Aorta (tissue), 5 donors: ENCODE measurements around the gene SLC22A16. TPM values are rescaled to one million over a fixed set of nuclear protein-coding genes. Genes with fewer than 3 reads are reported as not detected.

ENCODE experiments used
- ATAC-seq: fragments of 200-7000 bp; cut with Tn5 transposase; one replicate; pipeline ENCODE4 v1.9.1; 2022; ENCODE audit warnings: moderate library complexity; ENCODE audit not compliant: low FRiP score
- DNase-seq, 2 donors: peaks; one replicate each; pipeline ENCODE4 v3.0.0-alpha.2; 2020
- H3K27ac ChIP-seq, 2 donors: one replicate each; pipeline ENCODE4 v1.5.1; 2013; ENCODE audit warnings: low read length in 2 of 2, mild to moderate bottlenecking in 2 of 2, moderate library complexity in 2 of 2, control low read depth in 1 of 2, inconsistent platforms in 1 of 2, low read depth in 1 of 2
- H3K27me3 ChIP-seq, 2 donors: one replicate each; pipeline ENCODE4 v1.6.1; 2013; ENCODE audit warnings: control low read depth in 1 of 2, low read length in 1 of 2, mild to moderate bottlenecking in 1 of 2, moderate library complexity in 1 of 2; ENCODE audit not compliant: insufficient read depth in 2 of 2, control insufficient read depth in 1 of 2
- H3K36me3 ChIP-seq, 2 donors: one replicate each; pipeline ENCODE4 v1.6.1; 2013; ENCODE audit warnings: control low read depth in 1 of 2, low read length in 1 of 2, mild to moderate bottlenecking in 1 of 2; ENCODE audit not compliant: insufficient read depth in 2 of 2, control insufficient read depth in 1 of 2
- H3K4me1 ChIP-seq, 2 donors: one replicate each; pipeline ENCODE4 v1.6.1; 2013; ENCODE audit warnings: low read length in 2 of 2, control low read depth in 1 of 2, mild to moderate bottlenecking in 1 of 2, moderate library complexity in 1 of 2; ENCODE audit not compliant: insufficient read depth in 2 of 2, control insufficient read depth in 1 of 2
- H3K4me3 ChIP-seq, 2 donors: one replicate each; pipeline ENCODE4 v1.5.1; 2013; ENCODE audit warnings: low read length in 2 of 2, control low read depth in 1 of 2, mild to moderate bottlenecking in 1 of 2
- H3K9me3 ChIP-seq: one replicate; pipeline ENCODE4 v1.6.1; 2013; ENCODE audit warnings: mild to moderate bottlenecking, low read length; ENCODE audit not compliant: control insufficient read depth
- WGBS, 2 donors: extraction: QIAGEN DNeasy Blood & Tissue Kit; methylation state at CpG; one replicate each; pipeline ENCODE4 v1.1.7; 2013; 5-methylcytosine and 5-hydroxymethylcytosine counted together
- intact Hi-C, 2 donors: fragments of 100-400 bp; cut with DNase I; formaldehyde crosslinking; loops; one replicate each; pipeline versions ENCODE4 v1.14.2 to v1.15.0; 2022
- polyA plus RNA-seq, 2 donors: library from polyadenylated mRNA; stranded (reverse); fragments of 200-250 nt; gene quantifications; one replicate each; pipeline ENCODE4 v1.2.3, GENCODE V29; 2013
- total RNA-seq, 2 donors: library from RNA; stranded (reverse); fragmentation: NEBNext Ultra II Directional; extraction: Animal tissue kit (Norgen Biotek cat#: 25700); gene quantifications; one replicate each; pipeline ENCODE4 v1.2.1, GENCODE V29; 2021
- donor health status: healthy with polysubstance abuse.
- donor health status: Bipolar disorder and iron deficiency.
- donor health status: DM: no; HTN: no; CAD: no.
- donor health status: DM: no; HTN: no; CAD: no.
- donor health status: DM: yes; HTN: yes; CAD: no.

Gene SLC22A16
- total and polyA plus RNA-seq, 4 donors: 0.38 to 0.69 (median 0.55) TPM; not detected in 1

DNA sequence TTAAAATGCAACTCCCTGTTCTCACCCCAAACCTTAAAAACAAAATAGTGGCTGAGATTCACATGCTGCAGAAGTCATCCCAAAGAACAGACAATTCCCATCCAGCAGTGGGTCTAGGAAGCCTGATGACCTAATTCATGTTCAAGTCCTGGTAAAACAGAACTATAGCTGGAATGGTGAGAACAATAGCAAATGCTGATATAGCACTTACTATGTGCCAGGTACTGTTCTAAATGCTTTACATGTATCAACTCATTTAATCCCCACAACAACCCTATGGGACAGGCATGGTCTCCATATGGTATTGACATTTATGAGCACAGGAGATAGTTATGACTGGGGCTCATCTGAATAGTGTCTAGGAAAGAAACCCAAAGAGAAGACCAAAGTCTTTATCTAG, 66.6 kb downstream of the SLC22A16 start:
- DNase-seq (no peak), ATAC-seq (no peak)
- no peaks in the 10 kb centered on the region for H3K27me3 ChIP-seq
- H3K27ac ChIP-seq: no peak overlapping the region
- H3K4me1 ChIP-seq: no peaks in the 10 kb centered on the region
- peaks cover 0 to 2% of the 10 kb centered on the region in 2 donors for H3K36me3 ChIP-seq
- H3K9me3 ChIP-seq: no peaks in the 10 kb centered on the region
- intact Hi-C loops: no loop called here
- no peak overlapping the region for H3K4me3 ChIP-seq

DNA sequence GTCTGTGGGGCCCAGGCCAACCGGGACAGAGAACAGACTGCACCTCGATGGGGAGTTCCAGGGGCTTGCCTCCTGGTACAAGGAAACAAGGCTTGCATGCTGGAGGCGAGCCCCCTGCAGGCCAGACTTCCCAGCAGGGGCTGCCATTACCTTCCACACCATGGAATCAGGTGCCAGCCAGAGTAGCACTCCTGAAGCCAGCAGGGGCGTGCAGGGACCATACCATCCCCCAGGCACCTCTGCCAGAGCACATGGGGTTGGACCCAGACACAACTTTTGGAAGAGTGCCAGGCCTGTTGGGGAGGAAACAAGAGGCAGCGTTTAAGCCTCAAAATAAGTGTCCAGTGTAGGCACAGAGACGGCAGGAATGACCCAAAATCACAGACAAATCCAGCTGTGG, 67.5 kb downstream of the SLC22A16 start:
- H3K27ac ChIP-seq: no peak overlapping the region
- no peaks in the 10 kb centered on the region for H3K27me3 ChIP-seq
- 71 to 73% methylated on average over 6 of the region's 6 CpGs for WGBS, 2 donors
- ATAC-seq (no peak), DNase-seq (no peak)
- intact Hi-C loops: no loop called here
- peaks cover 0 to 2% of the 10 kb centered on the region in 2 donors for H3K36me3 ChIP-seq
- no peaks in the 10 kb centered on the region for H3K4me1 ChIP-seq
- no peak overlapping the region for H3K4me3 ChIP-seq
- H3K9me3 ChIP-seq: no peaks in the 10 kb centered on the region

DNA sequence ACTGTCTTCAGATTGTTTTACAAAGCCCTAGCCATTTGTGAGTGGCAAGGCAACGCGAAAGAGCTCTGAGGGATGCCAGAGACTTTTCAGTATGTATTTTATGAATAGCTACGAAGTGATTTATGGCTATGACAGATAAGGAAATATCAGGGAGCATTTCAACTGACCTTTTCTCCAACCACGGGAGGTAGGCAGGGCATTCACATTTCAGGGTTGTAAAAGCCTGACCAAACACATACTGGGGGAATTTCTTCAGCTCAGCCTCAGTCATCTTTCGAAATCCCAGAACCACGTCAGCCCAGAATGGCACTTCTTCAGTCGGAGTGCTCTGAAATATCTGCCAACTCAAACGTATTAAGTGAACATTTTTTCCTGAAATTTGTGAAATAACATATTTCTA, 71.8 kb downstream of the SLC22A16 start:
- 48 to 60% methylated on average over 8 of the region's 8 CpGs for WGBS, 2 donors
- intact Hi-C loops: no loop called here
- DNase-seq (no peak), ATAC-seq (no peak)
- Histone ChIP-seq H3K9me3 (no peaks in the 10 kb centered on the region), H3K27ac (no peak overlapping the region), H3K4me3 (no peak overlapping the region), H3K27me3 (no peaks in the 10 kb centered on the region), H3K36me3 (peaks cover 0 to 2% of the 10 kb centered on the region in 2 donors), H3K4me1 (no peaks in the 10 kb centered on the region)

DNA sequence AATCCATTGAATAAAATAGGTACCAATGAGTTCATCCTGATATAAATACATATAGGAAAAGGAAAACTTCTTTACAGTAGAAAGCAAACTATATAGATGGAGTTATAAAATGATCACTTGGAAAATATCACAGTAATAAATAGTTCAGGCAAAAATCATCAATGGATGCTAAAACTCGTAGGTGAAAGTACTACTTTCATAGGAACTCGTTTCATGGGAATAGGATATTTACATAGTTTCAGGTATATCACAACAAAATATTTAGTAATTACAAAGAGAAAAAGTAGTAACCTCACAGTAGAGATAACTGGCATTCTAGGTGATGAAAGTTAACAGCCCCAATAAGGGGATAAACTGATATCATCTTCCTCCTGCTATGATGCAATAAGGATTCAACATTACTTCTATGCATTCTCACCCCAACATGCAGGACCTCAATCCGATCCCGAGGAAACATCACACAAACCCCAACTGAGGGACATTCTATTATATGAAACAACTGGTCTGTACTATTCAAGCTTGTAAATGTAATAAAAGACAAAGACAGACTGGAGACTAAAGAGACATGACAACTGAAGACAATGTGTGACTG, 74.7 kb downstream of the SLC22A16 start:
- intact Hi-C loops: no loop called here
- Histone ChIP-seq H3K36me3 (no peaks in the 10 kb centered on the region), H3K4me3 (no peak overlapping the region), H3K27ac (no peak overlapping the region), H3K9me3 (no peaks in the 10 kb centered on the region), H3K27me3 (no peaks in the 10 kb centered on the region), H3K4me1 (no peaks in the 10 kb centered on the region)
- DNase-seq: no peak
- WGBS, 2 donors: 90 to 95% methylated on average over 4 of the region's 4 CpGs
- ATAC-seq: no peak

DNA sequence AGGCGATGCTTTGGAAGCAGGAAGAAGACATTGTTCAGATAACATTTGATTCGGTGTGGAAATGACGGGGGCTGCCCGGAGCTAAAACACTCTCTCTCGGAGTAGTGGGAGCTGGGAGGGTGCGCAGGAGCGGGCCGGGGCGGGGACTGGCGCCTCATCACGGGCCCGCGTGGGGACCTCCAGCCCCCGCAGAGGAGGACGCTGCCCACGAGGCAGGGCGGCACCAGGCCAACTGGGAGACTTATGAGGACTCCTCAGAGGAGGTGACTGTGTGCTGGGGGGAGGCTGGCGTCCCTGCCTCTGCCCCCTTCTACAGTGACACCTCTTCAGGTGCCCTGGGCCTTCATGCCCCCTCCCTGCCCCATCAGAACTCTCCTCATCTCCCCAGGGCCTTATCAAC, 76.2 kb downstream of the SLC22A16 start:
- DNase-seq (peak in 1 of 2 donors; percentile 71), ATAC-seq (peak; percentile 48)
- no peaks in the 10 kb centered on the region for H3K27me3 ChIP-seq
- intact Hi-C loops: no loop called here
- no peaks in the 10 kb centered on the region for H3K9me3 ChIP-seq
- WGBS, 2 donors: 44 to 64% methylated on average over 9 to 18 of the region's 18 CpGs
- H3K27ac ChIP-seq: no peak overlapping the region
- H3K4me3 ChIP-seq: peak overlapping the region; percentile 10 to 14
- no peaks in the 10 kb centered on the region for H3K36me3 ChIP-seq
- no peaks in the 10 kb centered on the region for H3K4me1 ChIP-seq

DNA sequence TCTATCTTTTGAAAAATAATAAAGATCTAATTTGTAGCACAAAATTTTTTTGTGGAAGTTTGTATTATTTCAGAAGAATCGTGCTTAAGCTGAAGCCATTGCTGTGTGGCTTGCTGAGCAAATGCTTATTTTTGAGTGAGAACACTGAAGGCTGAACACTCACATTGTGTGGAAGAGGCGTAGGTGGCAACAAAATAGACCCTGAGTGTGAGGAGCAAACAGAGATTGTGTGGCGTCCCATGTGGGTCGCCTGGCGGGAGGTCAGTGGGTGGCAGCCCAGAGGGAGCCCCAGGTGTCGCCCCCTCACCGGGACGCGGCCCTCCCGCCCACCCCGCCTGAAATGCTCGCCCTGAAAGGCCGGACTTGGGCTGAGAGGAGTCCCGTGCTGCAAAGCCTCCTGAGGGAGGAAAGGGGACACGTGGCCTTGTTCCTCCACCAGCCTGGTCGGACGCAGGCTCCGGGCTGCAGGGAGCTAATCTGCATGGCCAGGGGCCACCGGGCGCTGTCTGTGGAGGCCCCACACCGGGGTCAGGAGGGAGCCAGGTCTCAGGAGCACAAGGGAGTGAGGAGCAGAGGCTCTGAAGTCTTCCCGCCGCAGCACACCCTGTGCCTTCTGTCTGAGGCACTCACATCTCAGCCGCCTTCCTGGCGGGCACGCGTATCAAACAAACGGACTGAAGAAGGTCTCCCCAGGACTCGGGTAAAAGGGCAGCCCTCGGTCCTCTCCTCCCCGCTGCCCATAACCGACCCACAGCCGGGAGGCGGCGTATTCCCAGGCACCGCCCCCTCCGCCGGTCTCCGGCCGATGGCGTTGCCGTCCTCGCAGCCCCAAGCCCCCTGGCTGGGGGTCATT, 77.0 kb downstream of the SLC22A16 start:
- Histone ChIP-seq H3K27ac (peak overlapping the region in 1 of 2 donors; percentile 21), H3K9me3 (no peaks in the 10 kb centered on the region), H3K4me3 (peak overlapping the region; percentile 10 to 14), H3K36me3 (no peaks in the 10 kb centered on the region), H3K4me1 (no peaks in the 10 kb centered on the region), H3K27me3 (no peaks in the 10 kb centered on the region)
- peak; percentile 74 for ATAC-seq
- peak; percentile 70 to 78 for DNase-seq
- intact Hi-C loops: loop anchor here in 1 of 2 donors (10.0 kb wide), 1 partner anchor 695 kb away; no protein-coding TSS in a partner anchor
- 15 to 23% methylated on average over 43 of the region's 43 CpGs for WGBS, 2 donors

DNA sequence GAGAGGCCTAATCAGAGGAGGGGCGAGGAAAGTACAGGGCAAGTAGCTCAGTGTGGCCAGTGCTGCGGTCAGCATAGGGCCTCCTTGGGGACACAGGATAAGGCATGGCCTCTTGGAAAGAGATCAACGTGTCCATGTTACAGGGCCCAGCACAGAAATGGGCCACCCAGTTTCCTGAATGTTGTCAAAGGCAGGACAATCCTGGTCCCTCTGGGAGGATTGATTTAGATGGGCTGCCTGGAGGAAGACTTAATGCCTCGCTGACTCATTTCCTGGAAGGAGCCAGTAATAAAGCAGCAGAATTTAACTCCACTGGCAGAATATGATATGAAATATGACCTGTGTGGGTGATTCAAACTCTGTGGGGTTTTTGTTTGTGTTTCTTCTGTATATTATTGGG, 77.6 kb downstream of the SLC22A16 start:
- WGBS, 2 donors: 91 to 96% methylated on average over 4 of the region's 4 CpGs
- Histone ChIP-seq H3K27ac (no peak overlapping the region), H3K4me3 (no peak overlapping the region), H3K36me3 (no peaks in the 10 kb centered on the region), H3K9me3 (no peaks in the 10 kb centered on the region), H3K27me3 (no peaks in the 10 kb centered on the region), H3K4me1 (no peaks in the 10 kb centered on the region)
- ATAC-seq (peak; percentile 16), DNase-seq (no peak)
- intact Hi-C loops: loop anchor here in 1 of 2 donors (10.0 kb wide), 1 partner anchor 694 kb away; no protein-coding TSS in a partner anchor

DNA sequence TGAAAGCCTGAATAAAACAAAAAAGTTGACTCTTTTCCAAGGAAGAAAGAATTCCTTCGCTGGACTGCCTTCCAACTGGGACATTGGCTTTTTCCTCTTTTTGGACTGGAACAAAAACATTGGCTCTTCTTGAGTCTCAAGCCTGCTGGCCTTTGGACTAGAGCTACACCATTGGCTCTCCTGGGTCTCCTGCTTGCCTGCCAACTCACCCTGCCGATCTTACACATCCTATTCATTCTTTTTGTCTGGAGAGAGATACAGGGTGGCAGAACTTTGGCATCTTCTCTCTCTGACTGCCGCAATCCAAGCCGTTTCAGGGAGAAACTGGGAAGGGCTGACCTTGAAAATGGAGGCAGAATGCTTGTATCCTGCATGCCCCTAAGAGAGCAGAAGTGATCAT, 81.2 kb downstream of the SLC22A16 start:
- WGBS, 2 donors: 17 to 18% methylated on average over 4 of the region's 4 CpGs
- no peaks in the 10 kb centered on the region for H3K9me3 ChIP-seq
- no peaks in the 10 kb centered on the region for H3K36me3 ChIP-seq
- no peaks in the 10 kb centered on the region for H3K27me3 ChIP-seq
- no peak overlapping the region for H3K4me3 ChIP-seq
- H3K4me1 ChIP-seq: no peaks in the 10 kb centered on the region
- DNase-seq (no peak), ATAC-seq (peak; percentile 45)
- H3K27ac ChIP-seq: no peak overlapping the region
- intact Hi-C loops: loop anchor here in 1 of 2 donors (10.0 kb wide), 1 partner anchor 690 kb away; no protein-coding TSS in a partner anchor
